KMS-11 (cell line): Measurements from ENCODE around the gene EDAR.

ENCODE experiments used
- H2AFZ ChIP-seq: fragments of 200-600 bp; sonication (generic); 2 replicates; pipeline ENCODE4 v1.6.1; 2016; ENCODE audit warnings: antibody characterized with exemption, mixed run types, low read depth
- H3K27ac ChIP-seq: fragments of 200-600 bp; sonication (generic); 2 replicates; pipeline ENCODE4 v1.6.1; 2016; ENCODE audit warnings: mild to moderate bottlenecking, mixed run types
- H3K27me3 ChIP-seq: fragments of 200-600 bp; sonication (generic); 2 replicates; pipeline ENCODE4 v1.6.1; 2017; ENCODE audit warnings: mild to moderate bottlenecking, low read depth, mixed run types, moderate library complexity; ENCODE audit not compliant: insufficient read depth
- H3K36me3 ChIP-seq: fragments of 200-600 bp; sonication (generic); 2 replicates; pipeline ENCODE4 v1.6.1; 2017; ENCODE audit warnings: mild to moderate bottlenecking, mixed run types; ENCODE audit not compliant: insufficient read depth
- H3K4me1 ChIP-seq: fragments of 200-600 bp; sonication (generic); 2 replicates; pipeline ENCODE4 v1.6.1; 2016; ENCODE audit warnings: mild to moderate bottlenecking, low read depth, mixed run types; ENCODE audit not compliant: poor library complexity, severe bottlenecking
- H3K4me2 ChIP-seq: fragments of 200-600 bp; sonication (generic); 2 replicates; pipeline ENCODE4 v1.7.0; 2016; ENCODE audit warnings: mild to moderate bottlenecking, mixed run types
- H3K4me3 ChIP-seq: fragments of 200-600 bp; sonication (generic); IDR thresholded peaks from 2 replicates; pipeline ENCODE4 v1.6.1; 2017; ENCODE audit warnings: low read depth, low read length, mixed read lengths; ENCODE audit not compliant: insufficient read depth
- H3K79me2 ChIP-seq: fragments of 200-600 bp; sonication (generic); 2 replicates; pipeline ENCODE4 v1.6.1; 2016; ENCODE audit warnings: low read depth, mixed run types; ENCODE audit not compliant: insufficient read depth
- H3K9ac ChIP-seq: fragments of 200-600 bp; sonication (generic); 2 replicates; pipeline ENCODE4 v1.6.1; 2016; ENCODE audit warnings: mild to moderate bottlenecking, mixed run types
- H4K20me1 ChIP-seq: fragments of 200-600 bp; sonication (generic); 2 replicates; pipeline ENCODE4 v1.6.1; 2016; ENCODE audit warnings: mild to moderate bottlenecking, mixed run types; ENCODE audit not compliant: insufficient read depth
- CTCF ChIP-seq: fragments of 200-600 bp; sonication (generic); conservative IDR thresholded peaks from 2 replicates; pipeline ENCODE4 v1.6.1; 2017; ENCODE audit warnings: low read depth, mild to moderate bottlenecking, antibody characterized with exemption, low read length, moderate library complexity, mixed read lengths

The EDAR gene

GRCh38 chr2:108905176-108905575, 83.8 kb downstream of the EDAR start:
- no peak for TF ChIP-seq CTCF
- Histone ChIP-seq H3K4me2 (no peak overlapping the region), H3K79me2 (no peaks in the 10 kb centered on the region), H3K9ac (no peak overlapping the region), H3K27ac (no peak overlapping the region), H3K4me1 (no peaks in the 10 kb centered on the region), H3K4me3 (no peak overlapping the region), H2AFZ (no peak overlapping the region), H4K20me1 (no peaks in the 10 kb centered on the region), H3K36me3 (no peaks in the 10 kb centered on the region), H3K27me3 (no peaks in the 10 kb centered on the region)

- no peak overlapping the region for H3K4me3 ChIP-seq
- H4K20me1 ChIP-seq, result no peaks in the 10 kb centered on the region
These were observed 84.3 kb downstream of the EDAR start for GRCh38 chr2:108904680-108905079.

GRCh38 chr2:108898315-108899082, 90.5 kb downstream of the EDAR start:
- Histone ChIP-seq H3K27ac (no peak overlapping the region), H3K9ac (no peak overlapping the region), H3K4me3 (no peak overlapping the region), H3K36me3 (no peaks in the 10 kb centered on the region), H3K27me3 (no peaks in the 10 kb centered on the region), H2AFZ (no peak overlapping the region), H3K4me2 (no peak overlapping the region), H3K4me1 (no peaks in the 10 kb centered on the region), H4K20me1 (no peaks in the 10 kb centered on the region), H3K79me2 (no peaks in the 10 kb centered on the region)
- no peak for TF ChIP-seq CTCF

More at GRCh38 chr2:108904680-108905079, 84.3 kb downstream of the EDAR start:
- H3K79me2 ChIP-seq, result no peaks in the 10 kb centered on the region
- no peaks in the 10 kb centered on the region for H3K4me1 ChIP-seq
- no peaks in the 10 kb centered on the region for H3K27me3 ChIP-seq
- no peaks in the 10 kb centered on the region for H3K36me3 ChIP-seq
- no peak overlapping the region for H3K4me2 ChIP-seq
- H3K27ac ChIP-seq, result no peak overlapping the region
- no peak overlapping the region for H3K9ac ChIP-seq
- TF ChIP-seq CTCF, result no peak
- no peak overlapping the region for H2AFZ ChIP-seq

GRCh38 chr2:108896741-108897140, 92.3 kb downstream of the EDAR start:
- H3K27ac ChIP-seq, result no peak overlapping the region
- H3K27me3 ChIP-seq, result no peaks in the 10 kb centered on the region
- H3K79me2 ChIP-seq, result no peaks in the 10 kb centered on the region
- no peaks in the 10 kb centered on the region for H3K4me1 ChIP-seq
- H3K36me3 ChIP-seq, result no peaks in the 10 kb centered on the region
- no peak overlapping the region for H3K4me3 ChIP-seq
- TF ChIP-seq CTCF, result no peak
- H3K9ac ChIP-seq, result no peak overlapping the region
- no peaks in the 10 kb centered on the region for H4K20me1 ChIP-seq
- no peak overlapping the region for H3K4me2 ChIP-seq
- no peak overlapping the region for H2AFZ ChIP-seq
